ELF-1 (cell line): Measurements from ENCODE around the gene MYO1E.
A peak's percentile ranks its signal among the peaks of the same experiment; 100 is the strongest.

Source experiments
- DNase-seq: peaks from one replicate; pipeline ENCODE4 v3.0.0-alpha.2; 2016; ENCODE audit warnings: low read depth, low spot score

The MYO1E gene

DNA sequence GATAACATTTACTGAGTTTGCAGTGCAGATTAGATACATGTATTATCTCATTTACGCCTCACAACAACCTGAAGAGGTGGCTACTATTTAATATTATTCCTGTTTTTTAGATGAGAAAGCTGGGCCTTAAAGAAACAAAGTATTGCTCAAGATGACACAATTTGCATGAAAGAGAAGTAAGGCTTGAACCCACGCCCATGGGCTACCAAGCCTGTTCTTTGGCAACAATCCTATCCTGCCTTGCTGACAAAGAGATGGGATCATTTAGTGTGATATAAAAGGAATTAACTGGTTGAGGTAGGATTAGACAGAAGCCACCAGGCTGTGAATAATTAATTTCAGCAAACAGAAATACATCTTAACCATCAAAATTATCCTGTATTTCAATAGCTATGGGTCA is 175.2 kb downstream of the MYO1E start:
- DNase-seq: no peak

DNA sequence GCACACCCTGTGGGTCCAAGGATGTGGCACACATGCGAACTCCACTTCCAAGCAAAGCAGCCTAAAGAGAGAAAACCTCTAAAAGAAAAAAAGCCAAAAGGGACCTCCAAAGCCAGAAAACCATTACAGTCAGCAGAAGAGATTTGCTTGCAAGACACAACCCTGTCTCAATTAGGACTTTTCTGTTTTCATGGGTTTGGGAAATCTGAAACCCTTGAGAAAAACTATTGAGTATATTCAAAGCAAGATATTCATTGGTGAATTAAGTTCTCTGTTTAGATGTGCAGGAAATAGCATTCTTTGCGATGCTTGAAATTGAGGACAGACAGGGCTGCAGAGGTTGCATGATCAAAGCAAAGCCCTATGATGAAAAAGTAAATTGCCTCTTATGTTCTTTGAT is 176.3 kb downstream of the MYO1E start:
- no peak for DNase-seq

DNA sequence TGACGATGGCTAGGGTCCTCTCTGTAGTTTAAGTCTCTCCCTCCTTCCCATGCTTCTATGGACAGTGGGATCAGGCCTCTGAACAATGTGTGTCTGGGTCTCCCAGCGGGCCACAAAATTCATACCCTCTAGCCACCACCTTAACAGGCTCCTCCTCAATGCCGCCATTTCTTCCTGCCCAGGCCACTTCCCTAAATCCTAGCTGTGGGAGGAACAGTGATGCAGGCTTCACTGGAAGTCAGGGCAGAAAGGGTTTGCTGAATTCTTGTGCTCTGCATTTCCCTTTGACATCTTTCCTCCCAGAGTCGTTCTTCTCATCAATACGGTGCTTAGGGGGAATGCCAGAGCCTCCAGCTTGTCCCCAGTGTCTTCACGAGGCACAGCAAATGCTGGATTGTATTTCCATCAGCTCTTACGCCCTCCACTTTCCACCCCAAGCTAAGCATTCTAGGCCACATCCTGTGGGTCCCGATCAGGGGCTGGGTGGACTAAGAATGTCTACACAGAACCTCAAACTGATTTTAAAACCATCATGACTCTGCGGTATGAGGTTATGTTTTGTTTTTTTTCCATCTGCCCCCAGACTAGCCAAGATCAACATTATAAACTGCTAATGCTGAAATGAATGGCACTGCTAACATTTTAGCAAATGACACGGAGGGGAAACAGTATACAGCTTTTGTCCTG is 177.9 kb downstream of the MYO1E start:
- DNase-seq: no peak

- DNase-seq: peak; percentile 23
Measured at GRCh38 chr15:59191855-59192237, 180.8 kb downstream of the MYO1E start.

DNA sequence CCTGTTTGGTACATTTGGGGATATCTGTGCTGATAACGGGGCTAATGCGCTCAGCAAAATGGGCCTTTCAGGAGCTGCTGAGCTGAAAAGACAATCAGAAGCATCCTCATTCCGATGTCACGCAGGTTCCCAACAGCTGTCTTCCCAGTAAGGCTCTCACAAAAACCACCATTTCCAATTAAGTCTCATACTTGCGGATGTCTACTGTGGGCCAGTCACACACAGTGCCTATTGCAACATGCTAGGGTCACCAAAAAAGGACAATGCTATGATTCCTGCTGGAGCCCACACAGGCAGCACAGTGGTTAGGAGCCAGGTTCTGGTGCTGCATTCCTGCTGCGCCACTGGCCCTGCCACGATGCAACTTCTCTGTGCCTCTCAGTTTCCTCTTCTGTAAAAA is 182.4 kb downstream of the MYO1E start:
- DNase-seq: no peak

- no peak for DNase-seq
Measured at GRCh38 chr15:59189241-59189640, 183.4 kb downstream of the MYO1E start.

GRCh38 chr15:59186501-59186900 is 186.2 kb downstream of the MYO1E start:
- DNase-seq: no peak

DNA sequence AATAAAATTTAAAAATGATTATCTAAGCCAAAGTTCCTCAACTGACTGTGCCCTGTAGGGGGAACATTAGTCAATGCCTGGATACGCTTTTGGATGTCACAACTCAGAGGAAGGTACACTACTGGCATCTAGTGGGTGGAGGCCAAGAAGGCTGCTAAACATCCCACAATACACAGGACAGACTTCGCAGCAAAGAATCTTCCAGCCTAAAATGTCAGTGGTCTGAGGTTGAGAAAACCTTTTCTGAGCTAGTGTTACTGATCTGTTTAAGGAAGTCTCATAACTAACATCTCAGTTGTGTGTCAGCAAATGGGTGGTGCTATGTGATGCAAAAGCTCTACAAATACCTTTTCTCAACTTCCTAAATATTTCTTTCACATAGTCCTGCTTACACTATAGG is 186.9 kb downstream of the MYO1E start:
- DNase-seq: no peak

GRCh38 chr15:59180945-59181600 is 191.6 kb downstream of the MYO1E start:
- no peak for DNase-seq

DNA sequence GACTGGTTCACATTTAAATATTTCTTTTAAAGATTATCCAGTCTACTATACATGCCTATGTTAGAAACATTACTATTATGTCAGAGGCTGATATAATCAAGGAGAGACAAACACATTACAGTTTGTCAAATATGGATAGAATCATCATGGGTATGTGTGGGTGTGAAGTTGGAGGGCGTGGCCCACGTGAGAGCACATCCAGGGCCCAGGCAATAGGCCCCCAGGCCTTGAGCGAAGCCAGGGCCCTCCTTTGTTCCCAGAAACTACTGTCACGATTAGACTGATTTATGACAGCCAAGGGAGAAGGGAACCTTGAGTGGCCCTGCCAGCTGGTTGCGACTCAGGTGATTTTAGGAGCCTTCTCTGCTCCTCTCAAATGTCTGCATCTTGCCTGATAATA is 193.0 kb downstream of the MYO1E start:
- peak; percentile 74 for DNase-seq

- DNase-seq: no peak
Measured at GRCh38 chr15:59178151-59178695, 194.4 kb downstream of the MYO1E start.

GRCh38 chr15:59177317-59177660 is 195.4 kb downstream of the MYO1E start:
- no peak for DNase-seq

DNA sequence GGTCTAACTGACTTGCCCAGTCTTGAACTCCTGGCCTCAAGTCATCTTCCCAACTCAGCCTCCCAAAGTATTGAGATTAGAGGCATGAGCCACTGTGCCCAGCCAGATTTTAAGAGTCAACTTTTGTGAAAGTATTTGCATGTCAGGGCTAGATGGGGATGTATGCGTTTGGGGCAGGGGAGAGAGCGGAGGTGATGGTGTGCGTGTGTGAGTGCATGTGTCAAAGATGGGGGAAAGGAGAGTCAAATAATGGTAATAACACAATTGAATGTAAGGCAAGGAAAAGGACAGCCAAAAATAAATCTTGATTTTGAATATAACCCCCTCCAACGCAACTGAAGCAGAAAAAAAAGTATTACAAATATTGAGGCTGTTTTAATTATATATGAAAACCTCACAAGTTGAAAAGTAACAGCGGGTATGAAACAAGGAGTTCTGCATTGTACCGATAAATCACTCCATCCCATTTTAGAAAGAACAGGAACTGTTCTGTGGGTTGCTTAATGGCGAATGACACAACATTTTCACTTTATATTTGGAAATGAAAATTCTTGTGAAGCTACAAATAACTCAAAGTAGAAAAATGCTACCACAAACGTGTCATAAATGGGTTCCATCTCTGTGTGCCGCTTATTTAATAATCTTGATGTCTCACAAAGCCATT is 195.9 kb downstream of the MYO1E start:
- DNase-seq: no peak

- DNase-seq: peak; percentile 69
Measured at GRCh38 chr15:59174835-59175831, 197.5 kb downstream of the MYO1E start.

DNA sequence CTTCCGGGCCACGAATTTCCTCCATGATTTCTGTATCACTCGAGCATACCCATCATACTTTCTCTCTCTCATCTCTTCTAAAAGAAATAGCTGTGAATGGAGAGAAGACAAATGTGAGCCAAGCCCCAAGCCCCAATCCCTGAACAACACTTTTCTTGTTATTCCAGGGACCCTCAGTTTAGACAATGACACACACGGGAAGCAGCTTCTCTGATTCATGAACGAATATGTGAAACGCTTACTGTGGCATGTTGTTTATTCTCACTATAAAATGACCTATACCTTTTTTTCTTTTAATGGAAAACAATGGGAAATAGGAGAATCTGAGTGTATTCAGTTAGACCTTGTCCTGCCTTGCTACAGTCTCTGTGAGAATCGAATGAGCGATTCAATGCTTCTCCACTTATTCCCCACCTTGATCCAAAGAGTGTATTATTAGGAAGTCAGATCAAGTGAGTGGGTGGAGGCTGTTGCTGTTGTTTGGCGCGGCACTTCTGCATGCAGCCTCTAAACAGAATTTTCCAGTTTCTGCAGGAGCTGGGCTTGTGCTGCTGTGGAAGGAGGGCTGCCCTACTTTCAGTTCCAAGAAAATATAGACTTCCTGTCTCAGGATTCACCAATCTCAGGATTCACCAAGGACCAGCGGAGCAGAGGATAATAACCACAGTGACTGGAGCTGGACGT is 198.4 kb downstream of the MYO1E start:
- DNase-seq: no peak

GRCh38 chr15:59173194-59173593 is 199.5 kb downstream of the MYO1E start:
- DNase-seq: no peak

- no peak for DNase-seq
Measured at GRCh38 chr15:59172289-59172901, 200.3 kb downstream of the MYO1E start.

GRCh38 chr15:59171067-59171397 is 201.6 kb downstream of the MYO1E start:
- no peak for DNase-seq

DNA sequence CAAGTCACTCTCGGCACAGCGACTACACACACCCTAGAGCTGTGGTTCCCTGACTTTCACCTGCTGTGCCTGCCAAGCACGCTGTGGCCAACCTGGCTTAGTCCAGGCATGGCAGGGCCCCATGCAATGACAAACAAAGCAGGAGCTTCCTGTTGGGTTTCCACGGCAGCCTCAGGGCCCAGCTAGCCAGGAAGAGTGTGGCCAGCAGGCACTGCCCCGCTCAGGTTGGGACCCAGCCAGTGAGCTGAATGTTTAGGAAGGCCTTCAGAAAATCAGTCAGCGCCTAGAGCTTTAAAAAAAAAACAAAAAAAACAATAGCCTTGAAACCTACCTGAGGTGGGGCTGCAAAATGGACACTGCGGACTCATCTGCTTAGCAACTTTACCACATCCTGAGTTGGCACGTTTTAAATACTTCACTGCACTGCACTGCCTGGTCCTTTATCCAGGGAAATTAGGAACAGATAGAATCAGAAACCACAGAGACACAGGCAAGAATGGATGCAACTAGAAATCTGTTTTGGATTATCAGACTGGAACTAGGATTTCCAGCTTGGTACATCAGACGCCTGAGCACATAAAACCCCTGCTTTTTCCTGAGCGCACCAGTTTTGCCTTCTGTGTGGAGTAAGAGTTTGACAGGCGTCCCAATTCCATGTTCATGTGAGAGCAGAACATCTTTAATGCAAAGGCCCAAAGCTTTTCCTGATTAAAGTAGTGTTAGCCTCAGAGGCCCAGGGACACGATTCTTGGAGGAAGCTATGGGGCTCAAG is 202.2 kb downstream of the MYO1E start:
- DNase-seq: peak; percentile 59

- no peak for DNase-seq
Measured at GRCh38 chr15:59169251-59169708, 203.4 kb downstream of the MYO1E start.
